ENCODE results near the gene RALGPS1.
"Not testable (repeated sequence)": the region's sequence is repeated elsewhere in the genome, so short reads cannot be mapped to it uniquely, and the experiment has no call there.

RALGPS1 gene

GRCh38 chr9:126985870-126986498 lies 71.4 kb downstream of the RALGPS1 start:
- DNase-seq (ENCODE audit: low read depth in 2 of 3, low spot score in 1 of 3), result peak; percentile 69 to 74 (median 73)

DNA sequence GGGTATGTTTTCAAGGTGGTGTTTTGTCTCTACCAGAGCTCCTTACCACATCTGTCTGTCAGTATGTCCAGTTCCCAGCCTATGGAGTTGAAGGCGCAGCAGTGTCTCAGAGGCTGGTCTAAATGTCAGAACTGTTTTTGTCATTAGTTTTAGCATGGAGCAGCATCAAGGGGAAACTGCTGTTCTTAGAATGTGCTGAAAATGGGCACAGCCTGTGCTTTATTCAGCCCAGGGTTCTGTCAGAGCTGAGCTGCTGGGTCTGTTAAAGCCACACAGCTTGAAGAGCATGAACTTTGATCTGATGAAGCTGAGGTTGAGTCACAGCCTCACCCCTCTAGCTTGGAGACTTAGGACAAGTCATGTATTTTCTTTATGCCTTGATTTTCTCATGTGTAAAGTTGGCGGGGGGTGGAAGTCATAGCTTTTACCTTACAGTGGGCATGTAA lies 71.9 kb downstream of the RALGPS1 start:
- peak in 1 of 3 donors; percentile 8 for DNase-seq (ENCODE audit: low read depth in 2 of 3, low spot score in 1 of 3)

- DNase-seq (ENCODE audit: low read depth in 2 of 3, low spot score in 1 of 3), result no peak
Observed at GRCh38 chr9:126988857-126989256, 74.3 kb downstream of the RALGPS1 start.

DNA sequence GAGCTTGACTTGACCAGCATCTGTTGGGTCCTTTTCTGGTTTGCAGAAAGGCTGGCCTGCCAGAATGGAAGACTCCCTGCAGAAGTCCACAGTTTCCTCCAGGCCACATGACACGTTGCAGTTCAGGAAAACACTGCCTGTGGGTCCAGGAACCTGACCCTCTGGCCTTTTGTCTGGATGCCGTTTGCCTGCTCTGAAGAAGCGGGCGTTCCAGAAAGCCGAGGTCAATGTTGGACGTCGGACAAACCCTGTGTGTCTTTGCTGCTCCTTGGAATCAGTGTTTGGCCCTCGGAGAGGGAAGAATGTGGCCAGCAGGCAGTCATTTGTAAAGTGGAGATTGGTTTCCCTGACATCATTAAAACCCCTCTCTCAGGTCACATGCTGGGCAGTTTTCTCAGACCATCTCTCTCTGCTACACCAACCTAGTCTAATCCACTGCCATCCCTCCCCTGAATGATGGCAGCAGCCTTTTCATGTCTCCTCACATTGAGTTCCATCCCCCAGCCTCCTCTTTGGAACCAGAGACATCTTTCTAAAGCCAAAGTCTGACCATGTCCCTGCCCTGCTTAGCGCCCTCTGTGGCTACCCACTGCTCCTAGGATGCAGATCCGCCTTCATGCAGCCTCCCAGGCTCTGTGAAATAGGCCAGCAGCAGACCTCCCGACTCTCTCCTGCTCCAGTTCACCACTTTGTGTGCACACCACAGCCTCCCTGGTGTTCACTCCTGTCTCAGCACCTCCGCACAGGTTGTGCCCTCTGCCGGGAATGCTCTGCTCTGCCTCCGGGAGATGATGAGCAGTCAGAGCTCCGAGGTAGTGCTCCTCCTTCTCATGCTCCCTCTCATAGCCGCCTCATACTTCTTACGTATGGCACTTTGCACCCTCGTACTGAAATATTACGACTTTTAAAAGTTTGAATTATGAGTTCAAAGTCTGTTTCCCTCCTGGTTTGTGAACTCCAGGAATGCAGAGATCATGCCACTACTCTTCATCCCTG lies 75.6 kb downstream of the RALGPS1 start:
- DNase-seq (ENCODE audit: low read depth in 2 of 3, low spot score in 1 of 3), result no peak

GRCh38 chr9:126991183-126991582 lies 76.6 kb downstream of the RALGPS1 start:
- DNase-seq (ENCODE audit: low read depth in 2 of 3, low spot score in 1 of 3), result no peak

GRCh38 chr9:126992427-126992826 lies 77.8 kb downstream of the RALGPS1 start:
- DNase-seq (ENCODE audit: low read depth in 2 of 3, low spot score in 1 of 3), result no peak

DNA sequence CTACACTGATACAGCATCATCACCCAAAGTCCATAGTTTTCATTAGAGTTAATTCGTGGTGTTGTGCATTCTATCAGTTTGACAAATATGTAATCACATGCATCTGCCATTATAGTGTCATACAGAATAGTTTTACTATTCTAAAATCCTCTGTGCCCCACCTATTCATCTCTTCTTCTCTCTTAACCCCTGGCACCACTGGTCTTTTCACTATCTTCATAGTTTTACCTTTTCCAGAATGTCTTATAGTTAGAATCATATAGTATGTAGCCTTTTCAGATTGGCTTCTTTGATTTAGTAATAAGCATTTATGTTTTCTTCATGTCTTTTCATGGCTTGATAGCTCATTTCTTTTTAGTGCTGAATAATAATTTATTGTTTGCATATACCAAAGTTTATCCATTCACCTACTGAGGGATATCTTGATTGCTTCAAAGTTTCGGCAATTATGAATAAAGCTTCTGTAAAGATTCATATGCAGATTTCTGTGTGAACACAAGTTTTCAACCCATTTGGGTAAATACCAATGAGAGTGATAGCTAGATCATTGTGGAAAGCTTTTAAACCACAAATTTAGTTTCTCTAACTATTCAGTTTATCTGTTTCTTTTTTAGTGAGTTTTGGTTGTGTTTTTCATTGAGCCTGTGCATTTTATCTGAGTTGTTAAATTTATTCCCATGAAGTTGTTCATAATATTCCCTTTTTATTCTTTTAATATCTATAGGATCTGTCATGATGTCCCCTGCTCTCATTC lies 84.9 kb downstream of the RALGPS1 start:
- no peak for DNase-seq (ENCODE audit: low read depth in 2 of 3, low spot score in 1 of 3)

GRCh38 chr9:127004946-127005769 lies 90.6 kb downstream of the RALGPS1 start:
- peak; percentile 53 to 67 (median 63) for DNase-seq (ENCODE audit: low read depth in 2 of 3, low spot score in 1 of 3)

GRCh38 chr9:127005770-127006314 lies 91.3 kb downstream of the RALGPS1 start:
- DNase-seq (ENCODE audit: low read depth in 2 of 3, low spot score in 1 of 3), result no peak

DNA sequence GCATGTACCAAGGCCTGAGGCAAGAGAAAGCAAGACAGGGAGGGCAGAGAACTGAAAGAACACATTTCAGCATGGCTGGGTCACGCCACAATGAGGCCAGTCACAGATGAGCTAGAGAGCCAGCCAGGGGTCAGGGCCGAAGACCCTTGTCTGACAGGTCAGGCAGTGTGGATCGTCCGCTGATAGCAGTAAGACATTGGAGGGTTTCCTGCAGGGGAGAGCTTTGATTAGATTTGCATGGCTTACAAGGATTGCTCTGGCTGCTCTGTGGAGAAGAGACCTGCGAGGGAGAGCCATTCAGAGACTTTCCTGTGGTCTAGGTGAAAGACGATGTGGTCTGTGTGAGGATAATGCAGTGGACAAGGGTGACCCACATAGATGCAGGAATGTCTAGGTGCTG lies 93.1 kb downstream of the RALGPS1 start:
- no peak for DNase-seq (ENCODE audit: low read depth in 2 of 3, low spot score in 1 of 3)

- no peak for DNase-seq (ENCODE audit: low read depth in 2 of 3, low spot score in 1 of 3)
Observed at GRCh38 chr9:127008076-127008475, 93.5 kb downstream of the RALGPS1 start.

- DNase-seq (ENCODE audit: low read depth in 2 of 3, low spot score in 1 of 3), result no peak
Observed at GRCh38 chr9:127011772-127012171, 97.2 kb downstream of the RALGPS1 start.

DNA sequence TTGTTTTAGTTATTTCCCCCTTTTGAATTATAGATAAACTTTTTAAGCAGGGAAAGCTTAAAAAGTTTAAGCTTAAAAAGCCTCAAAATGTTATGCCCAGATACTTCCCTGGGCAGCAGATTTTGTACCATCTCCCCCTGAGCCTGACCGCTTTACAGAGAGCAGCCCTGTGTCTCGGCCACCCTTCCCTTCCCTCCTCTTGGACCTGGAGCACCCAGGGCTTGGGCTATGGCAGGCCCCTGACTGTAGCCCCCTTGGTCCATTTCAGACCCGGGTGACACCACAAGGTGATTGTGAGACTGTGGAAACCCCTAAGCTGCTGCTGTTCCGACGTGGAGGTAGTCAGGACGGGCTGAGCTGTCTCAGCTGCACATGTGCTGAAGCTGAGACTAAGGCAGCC lies 97.7 kb downstream of the RALGPS1 start:
- DNase-seq (ENCODE audit: low read depth in 2 of 3, low spot score in 1 of 3), result no peak

GRCh38 chr9:127013597-127013996 lies 99.0 kb downstream of the RALGPS1 start:
- DNase-seq (ENCODE audit: low read depth in 2 of 3, low spot score in 1 of 3), result no peak

- no peak for DNase-seq (ENCODE audit: low read depth in 2 of 3, low spot score in 1 of 3)
Observed at GRCh38 chr9:127014216-127014909, 99.8 kb downstream of the RALGPS1 start.

DNA sequence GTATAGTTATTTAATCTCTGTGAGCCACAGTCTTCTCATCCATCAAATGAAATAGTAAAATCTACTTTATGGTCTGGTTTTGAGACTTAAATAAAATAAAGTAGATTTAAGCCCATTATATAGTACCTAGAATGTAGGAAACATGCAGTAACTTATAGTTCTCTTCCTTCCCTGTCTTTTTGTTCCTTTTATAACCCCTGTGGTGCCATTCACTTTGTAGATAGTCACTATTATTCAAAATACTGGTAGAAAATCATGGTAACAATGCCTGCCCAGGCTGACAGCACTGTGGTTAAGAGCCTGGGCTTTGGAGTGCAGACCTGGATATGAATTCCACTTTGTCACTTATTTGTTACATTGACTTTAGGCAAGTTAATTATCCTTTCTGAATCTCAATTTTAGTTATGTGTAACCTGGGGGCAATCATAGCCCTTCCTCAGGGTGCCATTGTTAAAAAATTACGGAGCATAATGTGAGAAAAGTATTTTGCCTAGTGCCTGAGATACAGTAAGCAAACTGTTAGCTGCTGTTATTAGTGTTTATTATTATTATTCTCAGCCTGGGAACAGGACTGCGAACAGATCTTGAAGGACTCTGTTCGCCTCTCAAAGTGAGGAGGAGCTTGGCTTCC lies 100.4 kb downstream of the RALGPS1 start:
- DNase-seq (ENCODE audit: low read depth in 2 of 3, low spot score in 1 of 3), result no peak

GRCh38 chr9:127015921-127016512 lies 101.4 kb downstream of the RALGPS1 start:
- DNase-seq (ENCODE audit: low read depth in 2 of 3, low spot score in 1 of 3), result no peak

GRCh38 chr9:127017979-127018378 lies 103.4 kb downstream of the RALGPS1 start:
- not testable (repeated sequence) for DNase-seq (ENCODE audit: low read depth in 2 of 3, low spot score in 1 of 3)

GRCh38 chr9:127018935-127019334 lies 104.4 kb downstream of the RALGPS1 start:
- DNase-seq (ENCODE audit: low read depth in 2 of 3, low spot score in 1 of 3), result no peak

Measured in stimulated activated CD4-positive, alpha-beta T cell treated with anti-CD3 and anti-CD28 coated beads, Interleukin-12 subunit alpha, Interleukin-12 subunit beta, amount 100 ng/mL, for 48 hours (primary cell).